H9 (cell line): ENCODE measurements around the gene ANP32B. TPM values are rescaled to one million over a fixed set of nuclear protein-coding genes. Genes with fewer than 3 reads are reported as not detected.

Source experiments
- DNase-seq: peaks from one replicate; pipeline ENCODE4 v3.0.0-alpha.2; 2017
- H2AFZ ChIP-seq: one replicate; pipeline ENCODE4 v1.6.1; 2013; ENCODE audit warnings: mild to moderate bottlenecking, low read length, control low read depth, moderate library complexity
- H2AK5ac ChIP-seq: 2 replicates; pipeline ENCODE4 v1.6.1; 2013; ENCODE audit warnings: low read length, control low read depth, mixed read lengths; ENCODE audit not compliant: insufficient read length
- H2BK120ac ChIP-seq: one replicate; pipeline ENCODE4 v1.6.1; 2013; ENCODE audit warnings: low read depth, mild to moderate bottlenecking, low read length, control low read depth, inconsistent platforms; ENCODE audit not compliant: poor library complexity, severe bottlenecking
- H2BK12ac ChIP-seq: 2 replicates; pipeline ENCODE4 v1.6.1; 2013; ENCODE audit warnings: low read length, control low read depth, mixed read lengths, low read depth; ENCODE audit not compliant: insufficient read length
- H2BK15ac ChIP-seq: 2 replicates; pipeline ENCODE4 v1.6.1; 2013; ENCODE audit warnings: low read depth, low read length, control low read depth
- H2BK20ac ChIP-seq: one replicate; pipeline ENCODE4 v1.6.1; 2013; ENCODE audit warnings: low read depth, mild to moderate bottlenecking, low read length, control low read depth, inconsistent platforms; ENCODE audit not compliant: poor library complexity, severe bottlenecking
- H2BK5ac ChIP-seq: 2 replicates; pipeline ENCODE4 v1.6.1; 2013; ENCODE audit warnings: low read length, control low read depth, mixed read lengths; ENCODE audit not compliant: insufficient read length
- H3K14ac ChIP-seq: 2 replicates; pipeline ENCODE4 v1.6.1; 2013; ENCODE audit warnings: low read length, control low read depth; ENCODE audit not compliant: insufficient read depth
- H3K18ac ChIP-seq: 2 replicates; pipeline ENCODE4 v1.6.1; 2013; ENCODE audit warnings: low read depth, mild to moderate bottlenecking, mixed read lengths, low read length, control low read depth; ENCODE audit not compliant: insufficient read length
- H3K23ac ChIP-seq: 2 replicates; pipeline ENCODE4 v1.6.1; 2013; ENCODE audit warnings: low read length, control low read depth, mixed read lengths, low read depth; ENCODE audit not compliant: insufficient read length
- H3K23me2 ChIP-seq: 2 replicates; pipeline ENCODE4 v1.6.1; 2013; ENCODE audit warnings: low read depth, mild to moderate bottlenecking, mixed read lengths, low read length, control low read depth; ENCODE audit not compliant: insufficient read length, poor library complexity, severe bottlenecking
- H3K27ac ChIP-seq: 2 replicates; pipeline ENCODE4 v1.5.1; 2013; ENCODE audit warnings: low read length, control low read depth, mixed read lengths, low read depth; ENCODE audit not compliant: insufficient read length
- H3K27me3 ChIP-seq: 2 replicates; pipeline ENCODE4 v1.6.1; 2013; ENCODE audit warnings: low read length, control low read depth, inconsistent platforms; ENCODE audit not compliant: insufficient read depth
- H3K4ac ChIP-seq: 2 replicates; pipeline ENCODE4 v1.6.1; 2013; ENCODE audit warnings: low read depth, mild to moderate bottlenecking, control low read depth, inconsistent platforms, low read length, moderate library complexity
- H3K4me1 ChIP-seq: 2 replicates; pipeline ENCODE4 v1.6.1; 2013; ENCODE audit warnings: low read length, control low read depth, inconsistent platforms; ENCODE audit not compliant: insufficient read depth
- H3K4me2 ChIP-seq: 2 replicates; pipeline ENCODE4 v1.6.1; 2013; ENCODE audit warnings: low read length, control low read depth, mixed read lengths; ENCODE audit not compliant: insufficient read length, insufficient read depth
- H3K56ac ChIP-seq: 2 replicates; pipeline ENCODE4 v1.6.1; 2013; ENCODE audit warnings: low read depth, mild to moderate bottlenecking, mixed read lengths, low read length, control low read depth; ENCODE audit not compliant: insufficient read length
- H3K79me1 ChIP-seq: 2 replicates; pipeline ENCODE4 v1.6.1; 2013; ENCODE audit warnings: low read depth, mild to moderate bottlenecking, moderate library complexity, low read length, control low read depth, inconsistent platforms; ENCODE audit not compliant: insufficient read depth, poor library complexity, severe bottlenecking
- H3K79me2 ChIP-seq: 2 replicates; pipeline ENCODE4 v1.6.1; 2013; ENCODE audit warnings: low read length, control low read depth, inconsistent platforms; ENCODE audit not compliant: insufficient read depth
- H3K9ac ChIP-seq: 2 replicates; pipeline ENCODE4 v1.6.1; 2013; ENCODE audit warnings: low read length, control low read depth, mixed read lengths; ENCODE audit not compliant: insufficient read length; ENCODE audit errors: extremely low read depth
- H3K9me3 ChIP-seq: one replicate; pipeline ENCODE4 v1.6.1; 2013; ENCODE audit warnings: low read depth, low read length, inconsistent platforms; ENCODE audit not compliant: control insufficient read depth
- H3T11ph ChIP-seq: one replicate; pipeline ENCODE4 v1.6.1; 2013; ENCODE audit warnings: mild to moderate bottlenecking, low read length, control low read depth, inconsistent platforms
- H4K20me1 ChIP-seq: one replicate; pipeline ENCODE4 v1.6.1; 2013; ENCODE audit not compliant: control insufficient read depth, insufficient read length, insufficient read depth
- H4K5ac ChIP-seq: 2 replicates; pipeline ENCODE4 v1.6.1; 2013; ENCODE audit warnings: low read depth, mild to moderate bottlenecking, mixed read lengths, low read length, control low read depth; ENCODE audit not compliant: insufficient read length
- H4K8ac ChIP-seq: replicated peaks from 2 replicates; pipeline ENCODE4 v1.6.1; 2013; ENCODE audit warnings: low read length, control low read depth, mixed read lengths, low read depth; ENCODE audit not compliant: insufficient read length
- H4K91ac ChIP-seq: 2 replicates; pipeline ENCODE4 v1.6.1; 2013; ENCODE audit warnings: low read depth, mild to moderate bottlenecking, moderate library complexity, mixed read lengths, low read length, control low read depth; ENCODE audit not compliant: insufficient read length
- H3K27ac Mint-ChIP-seq, 3 experiments: 2 replicates in 2 of 3; 3 replicates in 1 of 3; pipeline ENCODE4 v1.8.0; 2020 to 2021; ENCODE audit warnings: mixed read lengths in 3 of 3, mild to moderate bottlenecking in 1 of 3, moderate library complexity in 1 of 3
- H3K27me3 Mint-ChIP-seq: 2 replicates; pipeline ENCODE4 v1.8.0; 2021; ENCODE audit warnings: low read depth, mild to moderate bottlenecking, moderate library complexity, mixed read lengths
- H3K36me3 Mint-ChIP-seq, 3 experiments: 2 replicates in 2 of 3; 3 replicates in 1 of 3; pipeline ENCODE4 v1.8.0; 2020 to 2021; ENCODE audit warnings: low read depth in 3 of 3, mixed read lengths in 3 of 3; ENCODE audit not compliant: insufficient read depth in 1 of 3
- H3K4me1 Mint-ChIP-seq, 2 experiments: 2 replicates each; pipeline ENCODE4 v1.8.0; 2020; ENCODE audit warnings: mixed read lengths in 2 of 2
- H3K4me3 Mint-ChIP-seq, 2 experiments: 2 replicates in 1 of 2; 3 replicates in 1 of 2; pipeline ENCODE4 v1.8.0; 2020 to 2021; ENCODE audit warnings: mild to moderate bottlenecking in 2 of 2, mixed read lengths in 2 of 2, moderate library complexity in 1 of 2
- H3K9me3 Mint-ChIP-seq, 2 experiments: 2 replicates in 1 of 2; 3 replicates in 1 of 2; pipeline ENCODE4 v1.8.0; 2020; ENCODE audit warnings: mild to moderate bottlenecking in 2 of 2, mixed read lengths in 2 of 2, moderate library complexity in 1 of 2
- CTCF ChIP-seq: fragments of 200-600 bp; sonication (generic); conservative IDR thresholded peaks from 3 replicates; pipeline ENCODE4 v1.8.0; 2021; ENCODE audit warnings: antibody characterized with exemption, mild to moderate bottlenecking
- WGBS: extraction: QIAGEN DNeasy Blood & Tissue Kit; methylation state at CpG from one replicate; pipeline ENCODE4 v1.1.7; 2013; ENCODE audit warnings: missing lambda C conversion rate, low lambda C conversion rate, mixed read lengths; ENCODE audit not compliant: insufficient read length; ENCODE audit errors: extremely low coverage; 5-methylcytosine and 5-hydroxymethylcytosine counted together
- total RNA-seq: library from RNA; stranded (reverse); gene quantifications from 2 replicates; pipeline ENCODE4 v1.2.1, GENCODE V29; 2021

The ANP32B gene
- total RNA-seq, 1 experiment from 2014 or later = 91.6 TPM

DNA sequence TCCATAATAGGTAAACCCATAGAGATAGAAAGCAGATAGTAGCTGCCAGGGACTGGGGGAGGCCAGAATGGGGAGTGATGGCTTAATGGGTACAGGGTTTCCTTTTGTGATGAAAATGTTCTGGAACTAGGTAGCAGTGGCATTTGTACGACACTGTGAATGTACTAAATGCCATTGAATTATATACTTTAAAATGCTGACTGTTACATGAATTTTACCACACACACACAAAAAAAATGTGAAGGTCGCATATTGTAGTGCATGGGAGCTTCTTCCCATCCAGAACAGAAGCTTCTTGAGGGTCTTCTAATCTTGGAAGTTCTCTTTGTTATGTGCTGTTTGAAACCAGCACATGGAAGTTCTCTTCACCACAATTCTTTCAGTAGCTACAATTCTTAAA, 19.9 kb upstream of the ANP32B start:
- Mint-ChIP-seq H3K4me3 (no peak overlapping the region), H3K4me1 (peaks cover 0 to 5% of the 10 kb centered on the region in 2 experiments; a peak in 2 of 4 replicates), H3K9me3 (no peaks in the 10 kb centered on the region), H3K27ac (no peak overlapping the region), H3K36me3 (no peaks in the 10 kb centered on the region), H3K27me3 (peaks cover 85% of the 10 kb centered on the region)
- no peak overlapping the region for H3K56ac ChIP-seq
- H3K27ac ChIP-seq = no peak overlapping the region
- H4K5ac ChIP-seq = no peak overlapping the region
- H2AFZ ChIP-seq = no peak overlapping the region
- no peak overlapping the region for H2BK5ac ChIP-seq
- no peak overlapping the region for H3K23ac ChIP-seq
- no peak overlapping the region for H3T11ph ChIP-seq
- no peaks in the 10 kb centered on the region for H3K4me1 ChIP-seq
- no peak overlapping the region for H2AK5ac ChIP-seq
- H2BK15ac ChIP-seq = no peak overlapping the region
- no peak overlapping the region for H3K4ac ChIP-seq
- peaks cover 2% of the 10 kb centered on the region; the same call in 1 of the 2 replicates for H3K27me3 ChIP-seq
- H2BK12ac ChIP-seq = no peak overlapping the region
- H3K79me1 ChIP-seq = no peaks in the 10 kb centered on the region
- H3K18ac ChIP-seq = no peak overlapping the region
- TF ChIP-seq CTCF = no peak
- no peaks in the 10 kb centered on the region for H3K79me2 ChIP-seq
- no peak overlapping the region for H2BK120ac ChIP-seq
- H4K20me1 ChIP-seq = no peaks in the 10 kb centered on the region
- no peak overlapping the region for H4K91ac ChIP-seq
- H3K14ac ChIP-seq = no peak overlapping the region
- no peak for DNase-seq
- no peak overlapping the region for H3K4me2 ChIP-seq
- H3K23me2 ChIP-seq = no peaks in the 10 kb centered on the region
- H4K8ac ChIP-seq = no peak overlapping the region
- no peaks in the 10 kb centered on the region for H3K9me3 ChIP-seq
- no peak overlapping the region for H3K9ac ChIP-seq
- H2BK20ac ChIP-seq = no peak overlapping the region
- no CpG with 5 or more reads among the region's 2 CpGs for WGBS
